Measurements from ENCODE around the gene ZSWIM1. TPM values are rescaled to one million over a fixed set of nuclear protein-coding genes. Genes with fewer than 3 reads are reported as not detected.
A peak's percentile ranks its signal among the peaks of the same experiment; 100 is the strongest.

Gene ZSWIM1
- 9.8 and 10.2 TPM in 2 replicates for total RNA-seq (2014; rRNA removed)
- polyA plus RNA-seq (2012), result 5.1 TPM

GRCh38 chr20:45880988-45881788 lies at the start of gene ZSWIM1:
Gene ZSWIM1, plus strand, starts transcription at chr20:45881227. Its CDS starts 1,366 bp downstream, at chr20:45882593.
- peak; percentile 99 for DNase-seq (ENCODE audit: low read depth)

- no peak for DNase-seq (ENCODE audit: low read depth)
Measured at GRCh38 chr20:45832619-45833018, 48.4 kb upstream of the ZSWIM1 start.

- DNase-seq (ENCODE audit: low read depth), result peak; percentile 93
Measured at GRCh38 chr20:45833030-45833882, 47.8 kb upstream of the ZSWIM1 start, which contains the start of gene SNX21. Gene SNX21, plus strand, starts transcription at chr20:45833799. Its CDS starts 121 bp downstream, at chr20:45833920.

- peak; percentile 64 for DNase-seq (ENCODE audit: low read depth)
Measured at GRCh38 chr20:45833883-45834796, 46.9 kb upstream of the ZSWIM1 start.

GRCh38 chr20:45834797-45835161 lies 46.2 kb upstream of the ZSWIM1 start:
- DNase-seq (ENCODE audit: low read depth), result no peak

GRCh38 chr20:45835329-45835765 lies 45.7 kb upstream of the ZSWIM1 start:
- DNase-seq (ENCODE audit: low read depth), result peak; percentile 27

- peak; percentile 81 for DNase-seq (ENCODE audit: low read depth)
Measured at GRCh38 chr20:45835825-45836224, 45.2 kb upstream of the ZSWIM1 start.

GRCh38 chr20:45836841-45837240 lies 44.2 kb upstream of the ZSWIM1 start:
- DNase-seq (ENCODE audit: low read depth), result no peak

GRCh38 chr20:45840700-45841198 lies 40.3 kb upstream of the ZSWIM1 start:
- no peak for DNase-seq (ENCODE audit: low read depth)

- DNase-seq (ENCODE audit: low read depth), result no peak
Measured at GRCh38 chr20:45841407-45842129, 39.5 kb upstream of the ZSWIM1 start.

GRCh38 chr20:45842169-45842812 lies 38.7 kb upstream of the ZSWIM1 start:
- DNase-seq (ENCODE audit: low read depth), result no peak

- DNase-seq (ENCODE audit: low read depth), result no peak
Measured at GRCh38 chr20:45843506-45843905, 37.5 kb upstream of the ZSWIM1 start.

- DNase-seq (ENCODE audit: low read depth), result no peak
Measured at GRCh38 chr20:45845452-45845851, 35.6 kb upstream of the ZSWIM1 start.

- DNase-seq (ENCODE audit: low read depth), result no peak
Measured at GRCh38 chr20:45848421-45848820, 32.6 kb upstream of the ZSWIM1 start.

- DNase-seq (ENCODE audit: low read depth), result no peak
Measured at GRCh38 chr20:45848969-45849582, 32.0 kb upstream of the ZSWIM1 start.

GRCh38 chr20:45850238-45850637 lies 30.8 kb upstream of the ZSWIM1 start:
- no peak for DNase-seq (ENCODE audit: low read depth)

- no peak for DNase-seq (ENCODE audit: low read depth)
Measured at GRCh38 chr20:45850926-45851325, 30.1 kb upstream of the ZSWIM1 start.

GRCh38 chr20:45851501-45851900 lies 29.5 kb upstream of the ZSWIM1 start:
- no peak for DNase-seq (ENCODE audit: low read depth)

GRCh38 chr20:45852326-45852725 lies 28.7 kb upstream of the ZSWIM1 start:
- DNase-seq (ENCODE audit: low read depth), result no peak

All from LHCN-M2 (cell line).